GM13977 (cell line): ENCODE data around the gene APBB2.
"Not testable (repeated sequence)": the region's sequence is repeated elsewhere in the genome, so short reads cannot be mapped to it uniquely, and the experiment has no call there.

ENCODE experiments used
- DNase-seq: peaks from one replicate; pipeline ENCODE4 v3.0.0; 2012; ENCODE audit warnings: low spot score
- in situ Hi-C: fragments of 300-500 bp; cut with MboI; formaldehyde crosslinking; loops from one replicate; pipeline ENCODE4 v1.12.0; 2022; ENCODE audit warnings: low sequenced_read_pairs, low pct_unique_long_range_greater_than_20kb, mixed read lengths, inconsistent platforms; ENCODE audit not compliant: unreplicated experiment
- TF ChIP-seq, protein P1 (sequence below): IDR thresholded peaks from 2 replicates; pipeline ENCODE4 v1.5.1; 2012; ENCODE audit warnings: mild to moderate bottlenecking, control low read depth; ENCODE audit not compliant: insufficient read depth; ENCODE audit errors: extremely low read depth, missing control alignments

APBB2 gene

DNA sequence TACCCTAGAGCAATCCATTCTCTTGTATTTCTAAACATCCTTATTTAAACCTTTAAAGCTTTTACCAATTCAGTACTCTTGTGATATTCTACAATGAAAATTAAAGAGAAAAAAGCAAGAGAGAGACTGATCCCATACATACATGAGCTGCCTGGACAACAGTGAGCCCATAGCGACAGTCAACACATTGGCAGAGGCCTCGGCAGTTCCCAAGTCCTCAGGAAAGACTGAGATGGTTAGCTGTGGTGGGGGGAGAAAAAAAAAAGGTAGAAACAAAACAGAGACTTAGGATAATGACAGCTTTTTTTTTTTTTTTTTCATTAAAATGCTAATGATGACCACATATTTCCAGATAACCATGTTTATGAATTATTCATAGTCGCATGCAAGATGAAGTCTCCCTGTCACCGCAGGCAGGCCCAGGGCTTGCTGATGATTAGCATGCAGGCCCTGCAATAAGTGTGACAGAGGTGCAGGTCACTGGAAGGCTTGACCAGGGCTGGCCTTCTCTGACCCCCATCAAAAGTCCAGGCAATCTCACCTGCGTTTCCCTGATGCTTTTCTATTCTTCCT, 148.8 kb downstream of the APBB2 start:
- in situ Hi-C loops: no loop called here

GRCh38 chr4:41064953-41065352, 149.4 kb downstream of the APBB2 start:
- TF ChIP-seq, protein P1, sequence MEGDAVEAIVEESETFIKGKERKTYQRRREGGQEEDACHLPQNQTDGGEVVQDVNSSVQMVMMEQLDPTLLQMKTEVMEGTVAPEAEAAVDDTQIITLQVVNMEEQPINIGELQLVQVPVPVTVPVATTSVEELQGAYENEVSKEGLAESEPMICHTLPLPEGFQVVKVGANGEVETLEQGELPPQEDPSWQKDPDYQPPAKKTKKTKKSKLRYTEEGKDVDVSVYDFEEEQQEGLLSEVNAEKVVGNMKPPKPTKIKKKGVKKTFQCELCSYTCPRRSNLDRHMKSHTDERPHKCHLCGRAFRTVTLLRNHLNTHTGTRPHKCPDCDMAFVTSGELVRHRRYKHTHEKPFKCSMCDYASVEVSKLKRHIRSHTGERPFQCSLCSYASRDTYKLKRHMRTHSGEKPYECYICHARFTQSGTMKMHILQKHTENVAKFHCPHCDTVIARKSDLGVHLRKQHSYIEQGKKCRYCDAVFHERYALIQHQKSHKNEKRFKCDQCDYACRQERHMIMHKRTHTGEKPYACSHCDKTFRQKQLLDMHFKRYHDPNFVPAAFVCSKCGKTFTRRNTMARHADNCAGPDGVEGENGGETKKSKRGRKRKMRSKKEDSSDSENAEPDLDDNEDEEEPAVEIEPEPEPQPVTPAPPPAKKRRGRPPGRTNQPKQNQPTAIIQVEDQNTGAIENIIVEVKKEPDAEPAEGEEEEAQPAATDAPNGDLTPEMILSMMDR: no peak
- in situ Hi-C loops: no loop called here
- no peak for DNase-seq

More for the DNA sequence above, 148.8 kb downstream of the APBB2 start:
- TF ChIP-seq, protein P1: no peak
- DNase-seq: no peak

DNA sequence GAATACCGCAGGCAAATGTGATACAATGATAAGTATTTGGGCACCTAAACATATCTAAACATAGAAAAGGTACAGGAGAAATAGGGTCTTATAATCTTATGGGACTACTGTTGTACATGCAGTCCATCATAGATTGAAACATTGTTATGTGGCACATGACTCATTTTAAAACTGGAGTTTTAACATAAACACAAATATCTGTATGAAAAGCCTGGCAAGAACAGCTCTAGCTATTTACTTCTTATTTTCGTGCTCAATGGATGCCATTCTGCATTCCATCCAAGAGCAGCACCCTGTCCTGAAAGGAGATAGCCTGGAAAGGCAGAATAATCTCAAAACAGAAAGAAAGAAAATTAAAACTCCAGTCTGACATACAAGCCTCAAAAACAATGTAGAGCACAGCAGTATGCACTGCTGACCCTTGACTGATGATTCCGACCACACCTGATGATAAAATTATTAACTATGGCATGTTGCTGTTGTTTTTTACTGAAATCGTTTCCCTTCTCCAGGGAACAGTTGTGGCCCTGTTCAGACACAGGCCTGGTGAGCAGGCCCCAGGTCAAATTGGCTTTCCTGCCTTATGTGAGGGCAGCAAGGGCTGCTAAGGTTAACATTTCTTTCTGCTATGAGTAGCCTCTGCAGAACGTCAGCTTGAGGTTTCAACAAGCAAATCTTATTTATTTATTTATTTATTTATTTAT, 152.7 kb downstream of the APBB2 start:
- no peak for DNase-seq
- in situ Hi-C loops: no loop called here
- TF ChIP-seq, protein P1: no peak

DNA sequence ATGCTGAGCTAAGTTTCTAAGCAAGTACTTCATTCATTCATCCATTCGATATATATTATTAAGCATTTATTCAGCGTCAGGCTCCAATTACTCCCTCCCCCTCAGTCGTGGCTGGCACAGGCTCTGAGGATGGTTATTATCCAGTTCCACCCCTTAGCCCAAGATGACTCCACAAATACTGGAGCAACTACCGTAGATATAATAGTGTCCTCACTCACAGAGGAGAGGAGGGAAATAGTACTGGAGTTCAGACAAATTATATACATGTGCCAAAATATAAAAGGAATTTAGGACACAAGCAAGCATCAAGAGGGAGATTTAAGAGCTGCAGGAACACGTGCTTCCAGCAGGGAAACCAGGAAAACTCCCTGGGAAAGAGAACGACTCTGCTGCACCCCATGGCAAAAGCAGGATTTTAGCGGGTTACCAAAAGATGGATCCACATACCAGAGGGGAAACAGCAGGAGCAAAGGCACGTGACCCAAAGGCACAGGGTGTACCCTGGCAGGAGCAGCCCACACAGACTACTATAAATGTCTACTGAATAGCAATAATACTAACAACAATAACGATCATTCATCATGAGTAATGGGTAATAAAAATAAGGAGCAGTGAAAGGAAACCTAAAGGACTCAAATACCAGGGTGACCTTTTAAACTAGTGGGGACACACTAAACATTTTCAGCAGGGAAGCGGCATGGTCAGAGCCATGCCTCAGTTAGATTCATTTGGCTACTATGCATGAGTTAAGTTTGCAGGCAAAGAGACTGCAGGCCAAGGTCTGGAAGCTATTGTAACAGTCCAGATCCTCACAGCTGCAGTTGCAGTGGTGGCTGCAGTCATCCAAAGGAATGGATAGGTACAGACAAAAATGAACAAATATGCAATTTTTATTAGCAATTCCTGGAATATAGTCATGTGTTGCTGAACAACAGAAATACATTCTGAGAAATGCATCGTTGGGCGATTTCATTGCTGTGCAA, 153.7 kb downstream of the APBB2 start:
- TF ChIP-seq, protein P1: no peak
- in situ Hi-C loops: no loop called here
- DNase-seq: no peak

GRCh38 chr4:41059411-41059810, 154.9 kb downstream of the APBB2 start:
- DNase-seq, in situ Hi-C loops: not testable (repeated sequence)

DNA sequence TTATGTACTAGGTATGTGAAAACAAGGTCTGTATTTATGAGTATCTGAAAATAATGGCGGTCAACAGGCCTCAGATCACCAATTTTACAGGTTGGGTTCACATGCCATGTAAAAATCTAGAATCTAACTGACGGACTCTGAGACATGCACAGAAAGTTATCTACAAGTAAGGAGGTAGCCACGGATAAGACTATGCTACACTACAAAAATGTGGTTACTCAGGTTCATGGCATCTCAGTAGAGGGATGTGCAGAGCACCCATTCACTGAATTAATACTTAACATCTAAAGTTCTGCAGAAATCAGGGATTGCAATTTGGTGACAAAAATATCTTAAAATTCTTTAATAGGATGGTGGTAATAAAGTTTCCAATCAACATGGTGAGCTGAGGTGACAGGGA, 155.9 kb downstream of the APBB2 start:
- no peak for DNase-seq
- in situ Hi-C loops: no loop called here
- TF ChIP-seq, protein P1: no peak
